HG03378 (cell line): ENCODE measurements around the gene PPP6R3.
"Not testable (repeated sequence)": the region's sequence is repeated elsewhere in the genome, so short reads cannot be mapped to it uniquely, and the experiment has no call there.

ENCODE experiments used
- ATAC-seq: cut with Tn5 transposase; IDR thresholded peaks from one replicate; pipeline ENCODE4 v1.9.1; 2021; ENCODE audit warnings: mild to moderate bottlenecking, moderate library complexity; ENCODE audit not compliant: unreplicated experiment

Gene PPP6R3

GRCh38 chr11:68589547-68590216 is 129.1 kb downstream of the PPP6R3 start:
- ATAC-seq = no peak

GRCh38 chr11:68591719-68592118 is 131.2 kb downstream of the PPP6R3 start:
- no peak for ATAC-seq

DNA sequence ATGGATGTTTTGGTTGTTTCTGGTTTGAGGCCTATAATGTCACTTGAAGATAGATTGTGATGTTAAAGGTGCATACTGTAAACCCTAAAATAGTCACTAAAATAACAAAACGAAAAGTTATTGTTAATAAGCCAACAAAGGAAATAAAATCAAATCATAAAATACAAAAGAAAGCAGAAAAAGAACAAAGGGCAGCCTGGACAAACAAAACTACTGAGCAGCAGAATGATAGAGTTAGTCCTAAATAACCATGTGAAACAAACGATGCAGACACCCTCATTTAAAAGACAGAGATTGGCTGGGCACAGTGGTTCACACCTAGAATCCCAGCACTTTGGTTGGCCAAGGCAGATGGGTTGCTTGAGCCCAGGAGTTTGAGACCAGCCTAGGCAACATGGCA is 132.9 kb downstream of the PPP6R3 start:
- ATAC-seq = no peak

- ATAC-seq = no peak
Measured at GRCh38 chr11:68594123-68594522, 133.6 kb downstream of the PPP6R3 start.

DNA sequence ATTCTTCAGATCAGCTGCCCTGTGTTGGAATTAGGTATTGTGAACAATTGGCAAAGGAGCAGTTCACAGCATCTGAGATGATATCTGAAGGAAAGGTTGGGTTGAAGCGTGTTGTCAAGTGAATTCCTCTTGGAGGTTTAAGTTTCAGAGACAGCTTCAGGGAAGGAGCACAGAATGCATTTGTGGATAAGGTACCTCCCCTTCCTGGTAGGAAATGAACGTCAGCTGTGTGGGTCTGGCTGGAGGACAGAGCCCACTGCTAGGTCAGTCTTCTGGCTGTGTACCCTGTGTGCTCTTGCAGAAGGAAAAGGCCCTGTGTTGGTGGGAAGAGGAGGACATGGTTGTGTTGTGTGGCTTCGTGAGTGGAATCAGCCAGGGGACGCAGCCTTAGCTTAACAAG is 135.7 kb downstream of the PPP6R3 start:
- no peak for ATAC-seq

- ATAC-seq = no peak
Measured at GRCh38 chr11:68598816-68599653, 138.5 kb downstream of the PPP6R3 start.

DNA sequence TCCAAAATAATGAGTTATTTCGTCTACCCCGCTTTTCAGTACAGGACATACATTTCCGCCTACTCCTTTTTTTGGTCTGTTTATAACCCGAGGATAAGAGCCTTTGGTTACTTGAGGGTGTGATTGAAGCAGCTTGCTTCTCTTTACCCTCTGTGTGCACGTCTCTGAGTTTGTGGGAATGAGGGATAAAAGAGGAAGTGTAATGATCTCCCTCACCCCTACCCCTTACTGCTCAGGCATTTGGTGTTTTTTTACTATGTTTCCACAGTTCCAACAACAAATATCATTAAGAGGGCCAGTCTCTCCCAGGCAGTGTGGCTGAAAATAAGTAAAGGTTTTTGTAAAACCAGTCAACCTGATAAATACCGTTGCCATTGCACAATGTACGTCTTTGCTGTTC is 140.6 kb downstream of the PPP6R3 start:
- no peak for ATAC-seq

DNA sequence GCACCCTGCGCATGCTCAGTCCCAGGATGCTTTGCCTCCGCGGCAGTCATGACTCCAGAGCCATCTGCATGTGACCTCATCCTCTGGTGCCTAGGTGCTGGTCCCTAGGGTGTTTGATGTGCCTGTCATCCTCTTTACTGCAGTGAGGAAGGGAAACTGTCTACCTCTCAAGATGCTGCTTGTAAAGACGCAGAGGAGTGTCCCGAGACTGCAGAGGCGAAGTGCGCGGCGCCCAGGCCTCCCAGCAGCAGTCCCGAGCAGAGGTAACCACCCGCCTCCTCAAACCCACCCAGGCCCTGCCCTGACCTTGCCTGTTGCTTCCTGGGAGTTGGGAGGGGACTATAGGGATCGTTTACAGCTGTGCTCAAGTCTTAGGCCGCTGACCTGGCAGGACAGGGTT is 149.2 kb downstream of the PPP6R3 start:
- no peak for ATAC-seq

GRCh38 chr11:68610452-68611116 is 150.0 kb downstream of the PPP6R3 start:
- no peak for ATAC-seq

DNA sequence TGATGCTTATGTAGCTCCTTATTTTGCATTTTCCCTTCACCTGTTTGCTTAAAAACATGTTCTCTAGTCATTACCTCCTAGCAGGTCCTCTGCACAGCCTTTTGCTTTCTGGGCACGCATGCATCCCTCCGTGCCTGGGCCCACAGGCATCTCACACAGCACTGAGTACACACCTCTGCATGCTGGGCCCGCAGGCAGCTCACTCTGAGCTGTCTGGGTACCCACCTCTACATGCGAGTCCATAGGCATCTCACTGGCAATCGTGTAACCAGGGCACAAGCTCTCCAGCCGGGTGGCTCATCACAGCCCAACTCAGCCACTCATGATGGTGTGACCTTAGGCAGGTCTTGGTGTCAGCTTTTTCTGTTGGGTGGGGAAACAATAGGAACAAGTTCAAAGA is 155.1 kb downstream of the PPP6R3 start:
- ATAC-seq = no peak

DNA sequence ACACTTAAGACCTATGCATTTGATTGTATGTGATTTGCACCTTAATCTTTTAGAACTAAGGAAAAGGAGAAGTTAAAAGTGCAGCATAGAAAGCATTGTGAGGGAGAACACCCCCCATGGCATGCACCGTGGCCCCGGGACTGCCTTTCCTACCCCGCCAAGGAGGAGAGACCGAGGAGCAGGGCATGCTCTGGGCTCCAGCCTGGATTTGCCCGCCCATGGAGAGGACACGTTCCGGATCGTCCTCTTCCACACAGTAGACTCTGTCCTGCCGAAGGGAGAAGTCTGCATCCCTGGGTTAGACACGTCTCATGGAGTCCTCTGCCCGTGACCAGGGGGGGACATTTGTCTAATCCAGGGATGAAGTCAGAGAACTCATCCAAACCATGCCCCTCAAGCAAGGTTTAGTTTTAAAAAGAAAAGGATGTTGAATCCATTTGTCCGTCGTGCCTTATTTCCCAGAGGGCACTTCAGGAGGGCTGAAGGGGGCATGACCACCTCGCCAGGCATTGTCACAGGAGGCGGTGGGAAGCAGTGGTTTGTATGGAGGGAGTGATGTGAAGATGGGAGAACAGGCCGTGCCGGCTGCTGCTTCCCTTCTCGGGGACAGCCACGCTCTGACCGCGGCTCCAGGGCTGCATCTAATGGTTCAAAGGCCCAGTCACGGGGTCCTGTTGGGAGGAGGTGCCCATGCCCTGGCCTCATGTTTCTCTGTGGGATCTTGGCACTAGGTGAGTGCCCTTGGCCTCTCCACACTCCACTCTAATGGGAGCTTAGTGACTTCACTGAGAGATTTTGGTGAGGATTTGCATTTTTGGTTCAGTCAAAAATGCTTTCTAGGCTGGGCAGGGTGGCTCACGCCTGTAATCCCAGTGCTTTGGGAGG is 157.6 kb downstream of the PPP6R3 start:
- no peak for ATAC-seq

DNA sequence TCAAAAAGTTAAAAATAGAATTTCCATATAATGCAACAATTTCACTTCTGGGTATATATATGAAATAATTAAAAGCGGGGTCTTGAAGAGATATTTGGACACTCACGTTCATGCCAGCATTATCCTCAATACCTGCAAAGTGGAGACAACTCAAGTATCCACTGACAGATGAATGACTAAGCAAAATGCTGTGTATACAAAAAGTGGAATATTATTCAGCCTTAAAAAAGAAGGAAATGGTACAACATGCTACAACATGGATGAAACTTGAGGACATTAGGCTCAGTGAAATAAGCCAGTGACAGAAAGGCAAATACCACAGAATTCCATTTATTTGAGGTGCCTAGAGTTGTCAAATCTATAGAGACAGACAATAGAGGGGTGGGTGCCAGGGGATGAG is 161.3 kb downstream of the PPP6R3 start:
- ATAC-seq = no peak

DNA sequence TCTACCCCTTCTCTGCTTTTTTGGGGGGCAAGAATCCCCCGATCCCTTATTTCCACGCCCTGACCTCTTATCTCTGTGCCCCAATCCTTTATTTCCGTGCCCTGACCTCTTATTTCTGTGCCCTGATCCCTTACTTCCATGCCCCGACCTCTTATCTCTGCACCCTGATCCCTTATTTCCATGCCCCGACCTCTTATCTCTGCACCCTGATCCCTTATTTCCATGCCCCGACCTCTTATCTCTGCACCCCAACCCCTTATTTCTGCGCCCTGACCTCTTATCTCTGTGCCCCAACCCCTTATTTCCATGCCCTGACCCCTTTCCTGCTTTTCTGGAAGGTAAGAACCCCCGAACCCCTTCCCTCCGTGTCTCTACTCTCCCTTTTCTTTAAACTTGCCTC is 163.2 kb downstream of the PPP6R3 start:
- ATAC-seq = not testable (repeated sequence)

GRCh38 chr11:68625069-68625468 is 164.5 kb downstream of the PPP6R3 start:
- ATAC-seq = not testable (repeated sequence)

DNA sequence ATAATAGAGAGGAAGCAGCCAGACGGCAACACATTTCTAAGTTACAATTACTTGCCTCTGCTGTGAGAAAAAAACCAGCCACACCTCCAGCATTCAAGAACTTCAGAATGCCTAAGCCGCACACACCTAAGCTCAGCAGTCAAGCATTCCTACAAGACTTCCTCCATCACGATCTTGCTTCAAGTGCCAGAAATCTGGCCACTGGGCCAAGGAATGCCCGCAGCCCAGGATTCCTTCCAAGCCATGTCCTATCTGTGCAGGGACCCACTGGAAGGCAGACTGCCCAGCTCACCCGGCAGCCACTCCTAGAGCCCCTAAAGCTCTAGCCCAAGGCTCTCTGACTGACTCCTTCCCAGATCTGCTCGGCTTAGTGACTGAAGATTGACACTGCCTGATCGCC is 165.7 kb downstream of the PPP6R3 start:
- not testable (repeated sequence) for ATAC-seq

DNA sequence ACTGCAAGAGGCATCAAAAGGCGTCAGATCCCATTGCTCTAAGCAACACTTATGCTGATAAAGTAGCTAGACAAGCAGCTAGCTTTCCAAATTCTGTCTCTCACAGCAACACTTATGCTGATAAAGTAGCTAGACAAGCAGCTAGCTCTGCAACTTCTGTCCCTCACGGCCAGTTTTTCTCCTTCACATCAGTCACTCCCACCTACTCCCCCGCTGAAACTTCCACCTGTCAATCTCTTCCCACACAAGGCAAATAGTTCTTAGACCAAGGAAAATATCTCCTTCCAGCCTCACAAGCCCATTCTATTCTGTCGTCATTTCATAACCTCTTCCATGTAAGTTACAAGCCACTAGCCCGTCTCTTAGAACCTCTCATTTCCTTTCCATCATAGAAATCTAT is 168.3 kb downstream of the PPP6R3 start:
- ATAC-seq = not testable (repeated sequence)

- ATAC-seq = not testable (repeated sequence)
Measured at GRCh38 chr11:68632375-68632774, 171.8 kb downstream of the PPP6R3 start.

GRCh38 chr11:68632802-68633201 is 172.2 kb downstream of the PPP6R3 start:
- no peak for ATAC-seq

DNA sequence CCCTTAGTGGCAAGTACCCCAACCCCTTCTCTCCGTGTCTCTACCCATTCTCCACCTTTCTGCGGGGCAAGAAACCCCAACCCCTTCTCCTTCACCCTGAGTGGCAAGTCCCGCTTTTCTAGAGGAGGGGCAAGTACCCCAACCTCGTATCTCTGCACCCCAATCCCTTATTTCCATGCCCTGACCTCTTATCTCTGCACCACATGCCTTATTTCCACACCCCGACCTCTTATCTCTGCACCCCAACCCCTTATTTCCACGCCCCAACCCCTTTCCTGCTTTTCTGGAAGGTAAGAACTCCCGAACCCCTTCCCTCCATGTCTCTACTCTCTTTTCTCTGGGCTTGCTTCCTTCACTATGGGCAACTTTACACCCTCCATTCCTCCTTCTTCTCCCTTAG is 174.1 kb downstream of the PPP6R3 start:
- not testable (repeated sequence) for ATAC-seq

- not testable (repeated sequence) for ATAC-seq
Measured at GRCh38 chr11:68635172-68635571, 174.6 kb downstream of the PPP6R3 start.

DNA sequence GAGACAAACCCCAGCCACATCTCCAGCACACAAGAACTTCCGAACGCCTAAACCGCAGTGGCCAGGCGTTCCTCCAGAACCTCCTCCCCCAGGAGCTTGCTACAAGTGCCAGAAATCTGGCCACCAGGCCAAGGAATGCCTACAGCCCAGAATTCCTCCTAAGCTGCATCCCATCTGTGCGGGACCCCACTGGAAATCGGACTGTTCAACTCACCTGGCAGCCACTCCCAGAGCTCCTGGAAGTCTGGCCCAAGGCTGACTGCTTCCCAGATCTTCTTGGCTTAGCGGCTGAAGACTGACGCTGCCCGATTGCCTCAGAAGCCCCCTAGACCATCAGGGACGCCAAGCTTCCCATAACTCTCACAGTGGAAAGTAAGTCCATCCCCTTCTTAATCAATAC is 175.3 kb downstream of the PPP6R3 start:
- not testable (repeated sequence) for ATAC-seq
